Fibroblast of lung (primary cell): Measurements from ENCODE around the gene PCDH1.

Source experiments
- EZH2 ChIP-seq: IDR thresholded peaks from 2 replicates; pipeline ENCODE4 v1.5.1; 2012; ENCODE audit warnings: low read length, control low read depth, mild to moderate bottlenecking; ENCODE audit errors: missing control alignments
- TF ChIP-seq, protein P1 (sequence below), 2 donors: IDR thresholded peaks in 1 of 2; conservative IDR thresholded peaks in 1 of 2; 1 replicate in 1 of 2; 2 replicates in 1 of 2; pipeline ENCODE4 v1.5.1; 2011 to 2012; ENCODE audit warnings: low read length in 2 of 2, control low read depth in 1 of 2, inconsistent platforms in 1 of 2, low read depth in 1 of 2, mild to moderate bottlenecking in 1 of 2

DNA sequence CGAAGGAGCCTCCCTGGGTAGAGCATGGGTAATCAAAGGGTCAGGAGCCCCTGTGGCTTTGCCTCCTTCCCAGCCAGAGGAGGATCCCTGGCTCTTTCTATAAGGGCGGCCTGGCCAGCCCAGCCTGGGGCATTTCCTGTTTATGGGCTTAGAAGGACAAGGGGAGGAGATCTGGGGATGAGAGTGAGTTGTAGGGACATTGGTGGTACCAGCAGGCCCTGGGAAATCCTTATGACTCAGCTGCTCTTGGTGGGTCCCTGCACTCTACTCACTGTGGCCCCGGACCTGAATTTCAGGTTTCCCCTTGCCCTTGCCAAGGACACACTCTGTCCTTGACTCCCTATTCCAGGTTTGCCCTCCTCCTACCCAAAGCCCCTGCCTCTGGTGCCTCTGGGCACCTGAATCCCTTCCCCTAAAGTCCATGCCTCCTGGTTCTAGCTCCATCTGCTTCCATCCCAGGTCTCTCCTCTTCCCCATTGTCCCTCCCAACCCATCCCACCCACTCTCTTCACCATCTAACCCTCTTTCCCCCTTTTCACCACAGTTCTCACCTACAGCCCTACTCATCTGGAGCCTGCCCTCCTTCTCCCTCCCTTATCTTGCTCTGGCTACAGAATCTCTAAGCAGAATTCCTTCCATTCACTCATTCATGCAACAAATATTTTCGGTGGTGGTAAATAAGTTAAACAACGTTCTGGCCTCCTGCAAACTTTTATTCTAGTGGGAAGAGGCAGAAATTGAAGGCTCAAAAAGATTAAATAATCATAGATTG, 34.9 kb downstream of the PCDH1 start:
- TF ChIP-seq EZH2 = no peak
- TF ChIP-seq, protein P1, sequence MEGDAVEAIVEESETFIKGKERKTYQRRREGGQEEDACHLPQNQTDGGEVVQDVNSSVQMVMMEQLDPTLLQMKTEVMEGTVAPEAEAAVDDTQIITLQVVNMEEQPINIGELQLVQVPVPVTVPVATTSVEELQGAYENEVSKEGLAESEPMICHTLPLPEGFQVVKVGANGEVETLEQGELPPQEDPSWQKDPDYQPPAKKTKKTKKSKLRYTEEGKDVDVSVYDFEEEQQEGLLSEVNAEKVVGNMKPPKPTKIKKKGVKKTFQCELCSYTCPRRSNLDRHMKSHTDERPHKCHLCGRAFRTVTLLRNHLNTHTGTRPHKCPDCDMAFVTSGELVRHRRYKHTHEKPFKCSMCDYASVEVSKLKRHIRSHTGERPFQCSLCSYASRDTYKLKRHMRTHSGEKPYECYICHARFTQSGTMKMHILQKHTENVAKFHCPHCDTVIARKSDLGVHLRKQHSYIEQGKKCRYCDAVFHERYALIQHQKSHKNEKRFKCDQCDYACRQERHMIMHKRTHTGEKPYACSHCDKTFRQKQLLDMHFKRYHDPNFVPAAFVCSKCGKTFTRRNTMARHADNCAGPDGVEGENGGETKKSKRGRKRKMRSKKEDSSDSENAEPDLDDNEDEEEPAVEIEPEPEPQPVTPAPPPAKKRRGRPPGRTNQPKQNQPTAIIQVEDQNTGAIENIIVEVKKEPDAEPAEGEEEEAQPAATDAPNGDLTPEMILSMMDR (conservative IDR thresholded peaks at IDR 0.05 in 1 of 2, IDR thresholded peaks at IDR 0.05 in 1 of 2; ENCODE audit: low read depth in 1 of 2, low read length in 2 of 2) = no peak
